Loucy (cell line): ENCODE measurements around the gene KCNJ1.

Experiments used
- H2AFZ ChIP-seq: fragments of 200-600 bp; sonication (generic); 2 replicates; pipeline ENCODE4 v1.6.0; 2016; ENCODE audit warnings: antibody characterized with exemption, mild to moderate bottlenecking, low read length, moderate library complexity
- H3F3A ChIP-seq: fragments of 200-600 bp; 2 replicates; pipeline ENCODE4 v1.6.0; 2016; ENCODE audit warnings: antibody characterized with exemption, low read depth, mild to moderate bottlenecking
- H3K27me3 ChIP-seq: fragments of 200-600 bp; sonication (generic); 2 replicates; pipeline ENCODE4 v1.6.1; 2014; ENCODE audit warnings: low read length, mild to moderate bottlenecking; ENCODE audit not compliant: insufficient read depth, poor library complexity, severe bottlenecking
- H3K36me3 ChIP-seq: fragments of 200-600 bp; sonication (generic); 2 replicates; pipeline ENCODE4 v1.6.1; 2016; ENCODE audit warnings: low read length; ENCODE audit not compliant: insufficient read depth
- H3K4me1 ChIP-seq: fragments of 200-600 bp; sonication (generic); 2 replicates; pipeline ENCODE4 v1.5.1; 2014; ENCODE audit warnings: low read length, mild to moderate bottlenecking; ENCODE audit not compliant: insufficient read depth, poor library complexity, severe bottlenecking
- H3K4me2 ChIP-seq: fragments of 200-600 bp; sonication (generic); 2 replicates; pipeline ENCODE4 v1.6.0; 2014; ENCODE audit warnings: antibody characterized with exemption, low read length, low read depth, mild to moderate bottlenecking; ENCODE audit not compliant: poor library complexity, severe bottlenecking
- H3K4me3 ChIP-seq: fragments of 200-600 bp; sonication (generic); 2 replicates; pipeline ENCODE4 v1.5.1; 2014; ENCODE audit warnings: low read length, mild to moderate bottlenecking, mixed read lengths; ENCODE audit not compliant: poor library complexity, severe bottlenecking
- H3K79me2 ChIP-seq: fragments of 200-600 bp; sonication (generic); 2 replicates; pipeline ENCODE4 v1.6.1; 2014; ENCODE audit warnings: low read length; ENCODE audit not compliant: insufficient read depth
- H3K9ac ChIP-seq: fragments of 200-600 bp; sonication (generic); 2 replicates; pipeline ENCODE4 v1.6.0; 2014; ENCODE audit warnings: mild to moderate bottlenecking, low read depth, low read length, moderate library complexity; ENCODE audit not compliant: poor library complexity, severe bottlenecking
- H3K9me2 ChIP-seq: fragments of 200-600 bp; sonication (generic); replicated peaks from 2 replicates; pipeline ENCODE4 v1.6.1; 2016; ENCODE audit warnings: low read depth, low read length, mixed read lengths
- H3K9me3 ChIP-seq: fragments of 200-600 bp; sonication (generic); 2 replicates; pipeline ENCODE4 v1.6.1; 2014; ENCODE audit warnings: mild to moderate bottlenecking, antibody characterized with exemption, low read length, low read depth; ENCODE audit not compliant: insufficient read depth
- H4K20me1 ChIP-seq: fragments of 200-600 bp; sonication (generic); 2 replicates; pipeline ENCODE4 v1.6.0; 2014; ENCODE audit warnings: antibody characterized with exemption, low read length, mild to moderate bottlenecking; ENCODE audit not compliant: insufficient read depth, poor library complexity, severe bottlenecking
- CTCF ChIP-seq: fragments of 200-600 bp; sonication (generic); conservative IDR thresholded peaks from 2 replicates; pipeline ENCODE4 v1.5.1; 2014; ENCODE audit warnings: mild to moderate bottlenecking, antibody characterized with exemption, low read length
- EZH2phosphoT487 ChIP-seq: fragments of 200-600 bp; IDR thresholded peaks from 2 replicates; pipeline ENCODE4 v1.6.1; 2018; ENCODE audit warnings: antibody characterized with exemption, mild to moderate bottlenecking, moderate library complexity, borderline replicate concordance

Gene KCNJ1

GRCh38 chr11:128835741-128836430, 31.2 kb downstream of the KCNJ1 start:
- no peak overlapping the region for H3K4me2 ChIP-seq
- H3K27me3 ChIP-seq: no peaks in the 10 kb centered on the region
- no peak overlapping the region for H2AFZ ChIP-seq
- H4K20me1 ChIP-seq: no peaks in the 10 kb centered on the region
- H3F3A ChIP-seq: no peaks in the 10 kb centered on the region
- no peaks in the 10 kb centered on the region for H3K79me2 ChIP-seq
- peaks cover 21% of the 10 kb centered on the region for H3K4me1 ChIP-seq
- no peaks in the 10 kb centered on the region for H3K36me3 ChIP-seq
- no peak overlapping the region for H3K4me3 ChIP-seq
- H3K9ac ChIP-seq: no peak overlapping the region
- H3K9me3 ChIP-seq: no peaks in the 10 kb centered on the region
- H3K9me2 ChIP-seq: no peaks in the 10 kb centered on the region
- TF ChIP-seq EZH2phosphoT487: no peak
- no peak for TF ChIP-seq CTCF

- Histone ChIP-seq H3K79me2 (no peaks in the 10 kb centered on the region), H3K4me1 (peaks cover 33% of the 10 kb centered on the region), H4K20me1 (no peaks in the 10 kb centered on the region), H3K4me2 (no peak overlapping the region), H3K36me3 (no peaks in the 10 kb centered on the region), H3K9ac (no peak overlapping the region), H3K9me3 (no peaks in the 10 kb centered on the region), H3K27me3 (no peaks in the 10 kb centered on the region), H3K4me3 (no peak overlapping the region), H3K9me2 (no peaks in the 10 kb centered on the region), H2AFZ (no peak overlapping the region), H3F3A (no peaks in the 10 kb centered on the region)
- no peak for TF ChIP-seq EZH2phosphoT487
- TF ChIP-seq CTCF: no peak
Observed at GRCh38 chr11:128834157-128834556, 32.9 kb downstream of the KCNJ1 start.

GRCh38 chr11:128832121-128832497, 35.0 kb downstream of the KCNJ1 start:
- TF ChIP-seq EZH2phosphoT487 (no peak), CTCF (no peak)
- H3K9ac ChIP-seq: no peak overlapping the region
- no peaks in the 10 kb centered on the region for H3K9me2 ChIP-seq
- H3F3A ChIP-seq: no peaks in the 10 kb centered on the region
- no peaks in the 10 kb centered on the region for H3K9me3 ChIP-seq
- H3K79me2 ChIP-seq: no peaks in the 10 kb centered on the region
- no peaks in the 10 kb centered on the region for H3K36me3 ChIP-seq
- H3K4me2 ChIP-seq: no peak overlapping the region
- H3K4me3 ChIP-seq: no peak overlapping the region
- no peaks in the 10 kb centered on the region for H3K27me3 ChIP-seq
- no peaks in the 10 kb centered on the region for H4K20me1 ChIP-seq
- H3K4me1 ChIP-seq: peaks cover 22% of the 10 kb centered on the region
- H2AFZ ChIP-seq: no peak overlapping the region
